SU-DHL-6 (cell line): ENCODE results near the gene ARHGAP45.
A peak's percentile ranks its signal among the peaks of the same experiment; 100 is the strongest.

Experiments
- H2AFZ ChIP-seq: fragments of 200-600 bp; sonication (generic); 2 replicates; pipeline ENCODE4 v1.6.1; 2014; ENCODE audit warnings: low read depth, mild to moderate bottlenecking, moderate library complexity, mixed read lengths, antibody characterized with exemption, low read length; ENCODE audit not compliant: severe bottlenecking
- H3F3A ChIP-seq: fragments of 200-600 bp; shearing (Covaris generic); 2 replicates; pipeline ENCODE4 v1.6.0; 2016; ENCODE audit warnings: antibody characterized with exemption, mild to moderate bottlenecking; ENCODE audit not compliant: insufficient read depth
- H3K27ac ChIP-seq: fragments of 200-600 bp; sonication (generic); 2 replicates; pipeline ENCODE4 v1.5.1; 2016; ENCODE audit warnings: low read depth, mild to moderate bottlenecking, low read length, moderate library complexity, mixed read lengths
- H3K27me3 ChIP-seq: fragments of 200-600 bp; sonication (generic), shearing (Covaris generic); 2 replicates; pipeline ENCODE4 v1.6.0; 2014; ENCODE audit warnings: mild to moderate bottlenecking, low read length
- H3K36me3 ChIP-seq: fragments of 200-600 bp; sonication (generic); 2 replicates; pipeline ENCODE4 v1.6.1; 2014; ENCODE audit warnings: mild to moderate bottlenecking, low read length, mixed read lengths
- H3K4me2 ChIP-seq: fragments of 300-600, 200-600 bp; shearing (Covaris generic), sonication (generic); 2 replicates; pipeline ENCODE4 v1.6.0; 2014; ENCODE audit warnings: low read length, low read depth, mild to moderate bottlenecking; ENCODE audit not compliant: poor library complexity, severe bottlenecking
- H3K4me3 ChIP-seq: fragments of 200-600 bp; sonication (generic); 2 replicates; pipeline ENCODE4 v1.5.1; 2014; ENCODE audit warnings: antibody characterized with exemption, low read length, mild to moderate bottlenecking, mixed read lengths; ENCODE audit not compliant: insufficient read depth, poor library complexity, severe bottlenecking
- H3K79me2 ChIP-seq: fragments of 200-600 bp; sonication (generic); 2 replicates; pipeline ENCODE4 v1.6.1; 2014; ENCODE audit warnings: mild to moderate bottlenecking, low read length, moderate library complexity; ENCODE audit not compliant: insufficient read depth
- H3K9ac ChIP-seq: fragments of 200-600 bp; sonication (generic); 2 replicates; pipeline ENCODE4 v1.7.0; 2014; ENCODE audit warnings: mild to moderate bottlenecking, low read length
- H3K9me2 ChIP-seq: fragments of 200-600 bp; sonication (generic); replicated peaks from 2 replicates; pipeline ENCODE4 v1.6.1; 2014; ENCODE audit warnings: low read length; ENCODE audit not compliant: insufficient read depth
- H3K9me3 ChIP-seq: fragments of 200-600 bp; sonication (generic); 2 replicates; pipeline ENCODE4 v1.6.1; 2014; ENCODE audit warnings: low read length, mixed read lengths; ENCODE audit not compliant: insufficient read depth
- H4K20me1 ChIP-seq: fragments of 200-600 bp; sonication (generic); 2 replicates; pipeline ENCODE4 v1.6.1; 2014; ENCODE audit warnings: low read depth, mild to moderate bottlenecking, antibody characterized with exemption, low read length, moderate library complexity, mixed read lengths
- EZH2phosphoT487 ChIP-seq: fragments of 200-600 bp; sonication (generic), shearing (Covaris generic); conservative IDR thresholded peaks from 2 replicates; pipeline ENCODE4 v1.6.1; 2018; ENCODE audit warnings: mild to moderate bottlenecking, antibody characterized with exemption, low read length, moderate library complexity, mixed read lengths
- TF ChIP-seq, protein P1 (sequence below): fragments of 200-600 bp; sonication (generic); IDR thresholded peaks from one replicate; pipeline ENCODE4 v1.5.1; 2017; ENCODE audit warnings: antibody characterized with exemption, mild to moderate bottlenecking, low read length, moderate library complexity; ENCODE audit not compliant: insufficient read depth, poor library complexity, severe bottlenecking

ARHGAP45 gene

DNA sequence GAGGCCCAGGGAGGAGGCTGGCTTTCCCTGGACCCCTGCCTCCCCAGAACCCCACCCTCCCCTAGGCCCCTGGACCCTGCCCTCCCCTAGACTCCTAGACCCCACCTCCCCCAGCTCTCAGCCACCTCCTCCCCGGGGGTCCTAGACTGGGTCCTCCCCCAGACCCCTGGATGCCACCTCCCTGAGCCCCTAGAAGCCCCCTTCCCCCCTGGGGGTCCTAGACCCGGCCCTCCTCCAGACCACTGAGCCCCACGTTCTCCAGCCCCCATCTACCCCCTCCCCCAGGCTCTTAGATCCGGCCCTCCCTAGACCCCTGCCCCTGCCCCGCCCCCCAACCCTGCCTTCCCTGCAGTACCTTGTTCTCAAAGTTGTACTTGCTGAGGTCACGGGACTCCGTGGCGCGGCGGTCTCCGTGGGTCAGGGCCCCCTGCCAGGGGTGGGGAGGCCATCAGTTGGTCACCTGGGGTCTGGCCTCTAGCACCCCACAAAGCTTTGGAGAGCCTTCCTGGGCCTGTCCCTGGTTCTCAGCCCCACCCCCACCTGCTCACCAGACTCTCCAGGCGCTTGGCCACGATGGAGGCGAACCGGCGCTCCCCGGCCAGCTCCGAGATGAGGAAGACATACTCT lies 44.8 kb downstream of the ARHGAP45 start:
- Histone ChIP-seq H3F3A (no peaks in the 10 kb centered on the region; the same call in 1 of the 2 replicates), H2AFZ (no peak overlapping the region), H3K9me3 (no peaks in the 10 kb centered on the region), H3K9me2 (no peaks in the 10 kb centered on the region), H3K9ac (no peak overlapping the region), H3K27ac (no peak overlapping the region), H3K4me2 (no peak overlapping the region), H4K20me1 (no peaks in the 10 kb centered on the region), H3K27me3 (no peaks in the 10 kb centered on the region), H3K4me3 (no peak overlapping the region), H3K36me3 (no peaks in the 10 kb centered on the region), H3K79me2 (no peaks in the 10 kb centered on the region)
- no peak for TF ChIP-seq EZH2phosphoT487
- TF ChIP-seq, protein P1, sequence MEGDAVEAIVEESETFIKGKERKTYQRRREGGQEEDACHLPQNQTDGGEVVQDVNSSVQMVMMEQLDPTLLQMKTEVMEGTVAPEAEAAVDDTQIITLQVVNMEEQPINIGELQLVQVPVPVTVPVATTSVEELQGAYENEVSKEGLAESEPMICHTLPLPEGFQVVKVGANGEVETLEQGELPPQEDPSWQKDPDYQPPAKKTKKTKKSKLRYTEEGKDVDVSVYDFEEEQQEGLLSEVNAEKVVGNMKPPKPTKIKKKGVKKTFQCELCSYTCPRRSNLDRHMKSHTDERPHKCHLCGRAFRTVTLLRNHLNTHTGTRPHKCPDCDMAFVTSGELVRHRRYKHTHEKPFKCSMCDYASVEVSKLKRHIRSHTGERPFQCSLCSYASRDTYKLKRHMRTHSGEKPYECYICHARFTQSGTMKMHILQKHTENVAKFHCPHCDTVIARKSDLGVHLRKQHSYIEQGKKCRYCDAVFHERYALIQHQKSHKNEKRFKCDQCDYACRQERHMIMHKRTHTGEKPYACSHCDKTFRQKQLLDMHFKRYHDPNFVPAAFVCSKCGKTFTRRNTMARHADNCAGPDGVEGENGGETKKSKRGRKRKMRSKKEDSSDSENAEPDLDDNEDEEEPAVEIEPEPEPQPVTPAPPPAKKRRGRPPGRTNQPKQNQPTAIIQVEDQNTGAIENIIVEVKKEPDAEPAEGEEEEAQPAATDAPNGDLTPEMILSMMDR, result no peak

DNA sequence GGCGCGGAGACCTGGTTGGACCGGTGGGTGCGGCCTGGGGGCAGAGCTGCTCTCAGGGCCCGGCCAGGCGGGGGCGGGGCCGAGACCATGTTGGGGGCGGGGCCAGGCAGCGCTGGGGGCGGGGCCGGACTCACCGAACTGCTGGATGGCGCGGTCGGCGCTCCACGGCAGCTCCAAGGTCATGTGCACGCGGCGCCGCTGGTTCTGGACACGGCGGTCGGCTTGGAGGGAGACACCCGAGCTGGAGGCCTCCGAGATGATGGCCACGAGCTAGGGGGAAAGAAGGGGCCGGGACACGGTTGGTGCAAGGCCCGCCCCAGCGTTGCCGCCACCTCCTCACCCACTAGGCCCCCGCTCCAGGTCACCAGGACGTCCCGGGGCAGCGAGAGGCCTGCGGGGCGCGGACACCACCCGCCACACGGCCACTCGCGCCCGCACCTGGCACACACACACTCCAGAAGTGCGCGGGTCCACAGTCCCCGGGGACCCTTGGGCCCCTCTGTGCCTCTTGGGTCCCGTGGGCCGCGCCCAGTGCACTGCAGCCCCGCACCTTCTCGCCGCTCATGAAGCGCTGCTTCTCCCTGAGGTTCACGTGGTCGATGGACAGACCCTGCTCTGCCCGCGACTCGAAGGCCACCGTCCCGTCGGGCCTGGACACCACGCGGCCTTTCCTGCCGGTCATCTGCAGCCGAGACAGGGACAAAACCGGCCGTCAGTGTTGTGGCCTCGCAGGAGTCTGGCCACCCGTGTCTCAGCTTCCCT lies 45.5 kb downstream of the ARHGAP45 start:
- H3F3A ChIP-seq, result no peaks in the 10 kb centered on the region
- TF ChIP-seq, protein P1, result no peak
- no peak for TF ChIP-seq EZH2phosphoT487
- H3K27ac ChIP-seq, result no peak overlapping the region
- H3K4me3 ChIP-seq, result no peak overlapping the region
- no peaks in the 10 kb centered on the region for H3K36me3 ChIP-seq
- H3K9me2 ChIP-seq, result no peaks in the 10 kb centered on the region
- H2AFZ ChIP-seq, result no peak overlapping the region
- no peaks in the 10 kb centered on the region for H3K27me3 ChIP-seq
- no peaks in the 10 kb centered on the region for H4K20me1 ChIP-seq
- H3K4me2 ChIP-seq, result no peak overlapping the region
- H3K9ac ChIP-seq, result no peak overlapping the region
- H3K9me3 ChIP-seq, result no peaks in the 10 kb centered on the region
- H3K79me2 ChIP-seq, result no peaks in the 10 kb centered on the region

DNA sequence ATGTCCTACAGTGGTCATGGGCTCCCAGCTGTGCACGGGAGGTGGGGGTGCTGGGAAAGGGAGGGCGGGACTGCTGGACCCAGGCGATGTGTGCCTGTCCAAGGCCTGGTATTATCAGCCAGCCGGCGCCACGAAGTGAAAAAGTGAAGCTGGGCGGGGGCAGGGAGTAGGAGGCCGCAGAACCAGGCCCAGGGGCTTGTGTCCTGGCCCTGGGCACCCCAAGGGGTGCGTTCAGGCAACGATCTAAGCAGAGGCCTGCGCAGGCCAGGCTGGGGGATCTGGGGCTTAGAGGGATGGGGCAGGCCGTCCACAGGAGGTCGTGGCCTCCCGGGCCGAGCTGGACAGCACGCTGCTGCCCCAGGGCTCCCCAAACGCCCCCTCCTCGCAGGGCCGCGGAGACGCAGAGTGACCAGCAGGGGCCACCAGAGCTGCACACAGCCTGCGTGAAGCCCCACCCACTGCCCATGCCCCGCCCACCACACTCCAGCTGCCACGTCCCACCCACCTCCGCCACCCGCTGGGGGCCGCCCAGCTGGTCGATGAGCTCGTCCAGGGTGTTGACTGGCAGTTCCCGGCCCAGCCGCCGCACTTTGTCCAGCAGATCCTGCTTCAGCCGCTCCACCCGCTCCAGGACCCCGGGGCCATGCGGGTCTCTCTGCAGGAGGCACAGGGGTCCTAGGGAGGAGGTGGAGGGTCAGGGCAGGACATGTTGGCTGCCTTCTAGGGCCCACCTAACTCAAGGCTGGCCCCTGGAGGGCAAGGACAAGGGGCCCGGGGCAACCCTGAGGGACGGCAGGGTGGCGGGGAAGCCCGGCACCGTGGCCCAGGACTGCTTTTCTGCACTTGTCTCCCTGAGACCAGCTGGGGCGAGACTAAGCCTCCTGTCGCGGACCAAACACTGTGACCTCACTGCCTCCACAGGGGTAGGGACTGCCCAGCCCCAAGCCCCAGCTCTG lies 46.3 kb downstream of the ARHGAP45 start:
- H3K9ac ChIP-seq, result no peak overlapping the region
- no peak overlapping the region for H3K27ac ChIP-seq
- H3K79me2 ChIP-seq, result no peaks in the 10 kb centered on the region
- no peaks in the 10 kb centered on the region for H3K9me2 ChIP-seq
- H3K36me3 ChIP-seq, result no peaks in the 10 kb centered on the region
- H3K9me3 ChIP-seq, result no peaks in the 10 kb centered on the region
- H4K20me1 ChIP-seq, result no peaks in the 10 kb centered on the region
- TF ChIP-seq EZH2phosphoT487, result no peak
- TF ChIP-seq, protein P1, result peak; percentile 62
- H3F3A ChIP-seq, result no peaks in the 10 kb centered on the region
- no peak overlapping the region for H2AFZ ChIP-seq
- H3K27me3 ChIP-seq, result no peaks in the 10 kb centered on the region
- H3K4me2 ChIP-seq, result no peak overlapping the region
- H3K4me3 ChIP-seq, result no peak overlapping the region
